H1 (cell line): ENCODE measurements around the gene RPUSD1. TPM values are rescaled to one million over a fixed set of nuclear protein-coding genes. Genes with fewer than 3 reads are reported as not detected.

Experiments
- CTCF ChIA-PET: fragments of 300-600 bp; sonication (Branson Sonifier 250); formaldehyde crosslinking; loops from one replicate; lab custom pipeline; 2021; ENCODE audit not compliant: partially characterized antibody; lab: Charles Lee
- POLR2A ChIA-PET: fragments of 300-600 bp; sonication (Branson Sonifier 250); formaldehyde crosslinking; loops from one replicate; lab custom pipeline; 2021; ENCODE audit warnings: inconsistent platforms; ENCODE audit not compliant: partially characterized antibody; lab: Charles Lee
- DNase-seq, 2 experiments: peaks; one replicate each; pipeline versions ENCODE4 v3.0.0 to v3.0.0-alpha.2; 2010 to 2022; ENCODE audit warnings: low spot score in 2 of 2, low read depth in 1 of 2, mixed read lengths in 1 of 2
- FAIRE-seq: peaks from 2 replicates; lab custom pipeline; 2011; peaks lifted over from hg19 to GRCh38; lab: Jason Lieb, UNC
- H2AFZ ChIP-seq: 2 replicates; pipeline ENCODE4 v1.8.1; 2012; ENCODE audit warnings: low read length, inconsistent platforms
- H2AK5ac ChIP-seq: 2 replicates; pipeline ENCODE4 v1.6.1; 2013; ENCODE audit warnings: low read depth, low read length
- H2BK120ac ChIP-seq: replicated peaks from 2 replicates; pipeline ENCODE3; 2013; ENCODE audit warnings: low read depth, low read length, inconsistent platforms
- H2BK12ac ChIP-seq: 2 replicates; pipeline ENCODE4 v1.6.1; 2013; ENCODE audit warnings: low read depth, low read length
- H2BK15ac ChIP-seq: 2 replicates; pipeline ENCODE4 v1.6.1; 2013; ENCODE audit warnings: low read length
- H2BK20ac ChIP-seq: 2 replicates; pipeline ENCODE4 v1.6.1; 2013; ENCODE audit warnings: low read length
- H2BK5ac ChIP-seq: 2 replicates; pipeline ENCODE4 v1.6.1; 2013; ENCODE audit warnings: low read depth, low read length
- H3K14ac ChIP-seq: 2 replicates; pipeline ENCODE4 v1.6.1; 2013; ENCODE audit warnings: inconsistent platforms; ENCODE audit not compliant: insufficient read length
- H3K18ac ChIP-seq: 2 replicates; pipeline ENCODE4 v1.6.1; 2013; ENCODE audit warnings: low read length; ENCODE audit errors: extremely low read depth
- H3K23ac ChIP-seq: 2 replicates; pipeline ENCODE4 v1.6.1; 2013; ENCODE audit warnings: inconsistent platforms; ENCODE audit not compliant: insufficient read length
- H3K23me2 ChIP-seq: 2 replicates; pipeline ENCODE4 v1.6.1; 2013; ENCODE audit warnings: low read depth, low read length
- H3K27ac ChIP-seq: 2 replicates; pipeline ENCODE4 v1.6.1; 2011; ENCODE audit warnings: low read depth, low read length, inconsistent platforms
- H3K27me3 ChIP-seq, 4 experiments: replicated peaks in 1 of 4; 1 replicate in 1 of 4; 2 replicates in 3 of 4; pipeline versions ENCODE4 v1.6.1 to v1.8.1; 2011 to 2013; ENCODE audit warnings: low read length in 3 of 4, mild to moderate bottlenecking in 3 of 4, inconsistent platforms in 2 of 4, mixed read lengths in 2 of 4, moderate library complexity in 1 of 4; ENCODE audit not compliant: control insufficient read depth in 3 of 4, insufficient read depth in 3 of 4; ENCODE audit errors: extremely low read depth in 1 of 4
- H3K36me3 ChIP-seq, 4 experiments: 2 replicates each; pipeline versions ENCODE4 v1.6.1 to v1.8.1; 2011 to 2013; ENCODE audit warnings: mild to moderate bottlenecking in 4 of 4, low read length in 3 of 4, moderate library complexity in 2 of 4, control low read depth in 1 of 4, inconsistent platforms in 1 of 4; ENCODE audit not compliant: insufficient read depth in 4 of 4, control insufficient read depth in 2 of 4
- H3K4ac ChIP-seq: replicated peaks from 2 replicates; pipeline ENCODE3; 2013; ENCODE audit warnings: low read length, low read depth, mixed read lengths, inconsistent platforms; ENCODE audit not compliant: insufficient read length
- H3K4me1 ChIP-seq, 4 experiments: replicated peaks in 1 of 4; 1 replicate in 1 of 4; 2 replicates in 3 of 4; pipeline versions ENCODE4 v1.6.1 to v1.8.1; 2011 to 2013; ENCODE audit warnings: low read length in 3 of 4, inconsistent platforms in 2 of 4, mixed read lengths in 1 of 4; ENCODE audit not compliant: insufficient read depth in 4 of 4, control insufficient read depth in 3 of 4
- H3K4me2 ChIP-seq, 2 experiments: 2 replicates each; pipeline versions ENCODE4 v1.6.1 to v1.8.1; 2011 to 2013; ENCODE audit warnings: low read depth in 2 of 2, low read length in 2 of 2, control low read depth in 1 of 2, inconsistent platforms in 1 of 2, mild to moderate bottlenecking in 1 of 2; ENCODE audit not compliant: insufficient read depth in 1 of 2
- H3K4me3 ChIP-seq, 4 experiments: fragments of 200-600, 300-600 bp in 1 of 4; sonication (generic), shearing (Covaris generic), sonication (Bioruptor Twin) in 1 of 4; 2 replicates each; pipeline versions ENCODE4 v1.5.1 to v1.8.1; 2011 to 2016; ENCODE audit warnings: low read length in 4 of 4, low read depth in 3 of 4, control low read depth in 2 of 4, inconsistent platforms in 2 of 4, mild to moderate bottlenecking in 2 of 4, mixed read lengths in 1 of 4, moderate library complexity in 1 of 4; ENCODE audit not compliant: insufficient read depth in 2 of 4; ENCODE audit errors: extremely low read depth in 1 of 4
- H3K56ac ChIP-seq: replicated peaks from 2 replicates; pipeline ENCODE3; 2013; ENCODE audit warnings: low read depth, mild to moderate bottlenecking, mixed read lengths, low read length, inconsistent platforms; ENCODE audit not compliant: insufficient read length
- H3K79me1 ChIP-seq: 2 replicates; pipeline ENCODE4 v1.6.1; 2013; ENCODE audit warnings: low read depth, low read length, control low read depth
- H3K79me2 ChIP-seq, 2 experiments: 2 replicates each; pipeline versions ENCODE4 v1.6.1 to v1.8.1; 2012 to 2013; ENCODE audit warnings: low read length in 2 of 2, mild to moderate bottlenecking in 2 of 2, inconsistent platforms in 1 of 2; ENCODE audit not compliant: insufficient read depth in 2 of 2, control insufficient read depth in 1 of 2
- H3K9ac ChIP-seq, 4 experiments: replicated peaks in 1 of 4; 1 replicate in 1 of 4; 2 replicates in 3 of 4; pipeline versions ENCODE4 v1.6.1 to v1.8.1; 2011 to 2013; ENCODE audit warnings: low read depth in 3 of 4, low read length in 3 of 4, control low read depth in 2 of 4, mild to moderate bottlenecking in 2 of 4, moderate library complexity in 2 of 4, inconsistent platforms in 1 of 4; ENCODE audit errors: extremely low read depth in 1 of 4
- H3K9me3 ChIP-seq, 2 experiments: 2 replicates each; pipeline versions ENCODE4 v1.6.1 to v1.8.1; 2012 to 2013; ENCODE audit warnings: mild to moderate bottlenecking in 2 of 2, moderate library complexity in 2 of 2, control low read depth in 1 of 2, inconsistent platforms in 1 of 2, low read depth in 1 of 2, low read length in 1 of 2, mixed read lengths in 1 of 2; ENCODE audit not compliant: insufficient read depth in 2 of 2
- H4K20me1 ChIP-seq, 2 experiments: replicated peaks in 1 of 2; 2 replicates each; pipeline versions ENCODE3 to v1.8.1; 2011 to 2013; ENCODE audit warnings: inconsistent platforms in 2 of 2, low read length in 2 of 2, mild to moderate bottlenecking in 1 of 2; ENCODE audit not compliant: insufficient read depth in 2 of 2, control insufficient read depth in 1 of 2
- H4K5ac ChIP-seq: 2 replicates; pipeline ENCODE4 v1.6.1; 2013; ENCODE audit warnings: low read length, low read depth, mixed read lengths, inconsistent platforms; ENCODE audit not compliant: insufficient read length
- H4K8ac ChIP-seq: 2 replicates; pipeline ENCODE4 v1.8.0; 2013; ENCODE audit warnings: mild to moderate bottlenecking, moderate library complexity, low read length, inconsistent platforms; ENCODE audit not compliant: insufficient read depth; ENCODE audit errors: extremely low read depth
- H4K91ac ChIP-seq: replicated peaks from 2 replicates; pipeline ENCODE3; 2013; ENCODE audit warnings: low read length, mixed read lengths, inconsistent platforms; ENCODE audit not compliant: insufficient read length
- CTBP2 ChIP-seq: IDR thresholded peaks from 2 replicates; pipeline ENCODE4 v1.7.0; 2011; ENCODE audit warnings: borderline replicate concordance, mild to moderate bottlenecking, moderate library complexity, mixed read lengths, low read length; ENCODE audit not compliant: insufficient read depth, insufficient read length
- JUN ChIP-seq: IDR thresholded peaks from 2 replicates; pipeline ENCODE4 v1.6.1; 2011; ENCODE audit warnings: low read depth, mild to moderate bottlenecking, improper control_type of control experiment, low read length
- SP1 ChIP-seq: IDR thresholded peaks from 2 replicates; pipeline ENCODE4 v1.6.1; 2011; ENCODE audit warnings: low read depth, low read length
- SP2 ChIP-seq: IDR thresholded peaks from 2 replicates; pipeline ENCODE4 v1.6.1; 2012; ENCODE audit warnings: mild to moderate bottlenecking, low read length, inconsistent platforms
- USF2 ChIP-seq: IDR thresholded peaks from 2 replicates; pipeline ENCODE4 v1.6.1; 2011; ENCODE audit warnings: low read length, improper control_type of control experiment
- YY1 ChIP-seq: IDR thresholded peaks from 2 replicates; pipeline ENCODE4 v1.6.1; 2011; ENCODE audit warnings: low read depth, mild to moderate bottlenecking, low read length
- WGBS, 2 experiments: shearing (Covaris generic) in 1 of 2; methylation state at CpG; one replicate each; pipeline versions ENCODE4 v1.1.6 to v1.1.7; 2013 to 2015; ENCODE audit warnings: low lambda C conversion rate in 2 of 2, mixed read lengths in 2 of 2, inconsistent platforms in 1 of 2, low coverage in 1 of 2, missing lambda C conversion rate in 1 of 2; ENCODE audit not compliant: insufficient replicate concordance in 2 of 2, insufficient coverage in 1 of 2, insufficient read length in 1 of 2; ENCODE audit errors: extremely low coverage in 1 of 2, missing lambda C conversion rate in 1 of 2; 5-methylcytosine and 5-hydroxymethylcytosine counted together
- polyA plus RNA-seq, 7 experiments: library from polyadenylated mRNA; depleted of rRNA in 3 of 7; stranded (reverse) in 5 of 7; unstranded in 2 of 7; fragments of >200 nt in 5 of 7; fragments of 200-250 nt in 2 of 7; gene quantifications; 1 replicate in 5 of 7; 2 replicates in 1 of 7; 4 replicates in 1 of 7; pipeline versions ENCODE4 v1.2.1 to v1.2.3, GENCODE V29; 2011 to 2013; ENCODE audit warnings: missing spikeins in 2 of 7, mixed read lengths in 2 of 7
- total RNA-seq: library from RNA; stranded (reverse); fragmentation: NEBNext Ultra II Directional; extraction: Animal tissue kit (Norgen Biotek cat#: 25700); gene quantifications from 2 replicates; pipeline ENCODE4 v1.2.1, GENCODE V29; 2021

The RPUSD1 gene
- total and polyA plus RNA-seq, 2 of the 8 experiments (the other 6 are each of a cell fraction or from before 2014, with no cell fraction given), result 32.2 to 61.8 TPM

- Histone ChIP-seq H4K8ac (peak overlapping the region; percentile 45), H3K56ac (no peak overlapping the region), H2BK5ac (0 out of 2 replicates have a peak overlapping the region, but pooled peaks have one; percentile 35), H3K27ac (no peak overlapping the region), H2BK120ac (no peak overlapping the region), H4K20me1 (no peaks in the 10 kb centered on the region)
- CTCF ChIA-PET, result interaction anchor here (1.0 to 35.8 kb wide), 8 partner anchors 10 to 37 kb away, joined by 3 to 977 read pairs (median 12); partner anchors contain the start of genes ANTKMT, CCDC78, CHTF18 and CIAO3
- TF ChIP-seq JUN, result no peak
- TF ChIP-seq YY1, result no peak
- no peak for TF ChIP-seq SP1
- no peak for TF ChIP-seq USF2
- TF ChIP-seq CTBP2, result no peak
- no peak for TF ChIP-seq SP2
- TF ChIP-seq, all 59 proteins: peak for 0
- Histone ChIP-seq H4K5ac (no peak overlapping the region), H3K4me1 (peaks cover 3 to 12% (median 5%) of the 10 kb centered on the region in 4 experiments; a peak in 5 of 7 replicates), H3K79me1 (no peaks in the 10 kb centered on the region), H2AFZ (no peak overlapping the region), H3K4ac (no peak overlapping the region), H2BK15ac (0 out of 2 replicates have a peak overlapping the region, but pooled peaks have one; percentile 72), H2AK5ac (no peak overlapping the region), H4K91ac (no peak overlapping the region), H3K9ac (no peak overlapping the region), H3K14ac (no peak overlapping the region), H3K23ac (no peak overlapping the region), H3K9me3 (0 out of 4 replicates have a peak, but pooled peaks cover 0 to 1% of the 10 kb centered on the region in 2 experiments), H2BK12ac (0 out of 2 replicates have a peak overlapping the region, but pooled peaks have one; percentile 60), H3K79me2 (no peaks in the 10 kb centered on the region), H3K4me2 (peak overlapping the region; percentile 14 to 36; a peak in 3 of 4 replicates), H3K27me3 (no peaks in the 10 kb centered on the region), H3K4me3 (no peak overlapping the region), H2BK20ac (no peak overlapping the region), H3K36me3 (no peaks in the 10 kb centered on the region), H3K18ac (no peak overlapping the region; the same call in 1 of the 2 replicates), H3K23me2 (no peaks in the 10 kb centered on the region)
- POLR2A ChIA-PET, result interaction anchor here (0.8 to 2.2 kb wide), 10 partner anchors 10 to 45 kb away, joined by 3 to 8 read pairs (median 3); partner anchors contain the start of genes CHTF18, CIAO3, MSLN and RPUSD1
- no peak for DNase-seq
- WGBS, 2 experiments, result 80% methylated on average over 39 of the region's 39 CpGs; no CpG with 5 or more reads in 1 of the 2 experiments
- FAIRE-seq, result no peak
Measured at GRCh38 chr16:751152-752006, 36.8 kb downstream of the RPUSD1 start.
